HG03432 (cell line): ENCODE measurements around the gene KLHDC3.
"Not testable (repeated sequence)": the region's sequence is repeated elsewhere in the genome, so short reads cannot be mapped to it uniquely, and the experiment has no call there.

Experiments used
- ATAC-seq: cut with Tn5 transposase; IDR thresholded peaks from one replicate; pipeline ENCODE4 v1.9.1; 2021; ENCODE audit warnings: mild to moderate bottlenecking, moderate library complexity; ENCODE audit not compliant: unreplicated experiment

Gene KLHDC3

DNA sequence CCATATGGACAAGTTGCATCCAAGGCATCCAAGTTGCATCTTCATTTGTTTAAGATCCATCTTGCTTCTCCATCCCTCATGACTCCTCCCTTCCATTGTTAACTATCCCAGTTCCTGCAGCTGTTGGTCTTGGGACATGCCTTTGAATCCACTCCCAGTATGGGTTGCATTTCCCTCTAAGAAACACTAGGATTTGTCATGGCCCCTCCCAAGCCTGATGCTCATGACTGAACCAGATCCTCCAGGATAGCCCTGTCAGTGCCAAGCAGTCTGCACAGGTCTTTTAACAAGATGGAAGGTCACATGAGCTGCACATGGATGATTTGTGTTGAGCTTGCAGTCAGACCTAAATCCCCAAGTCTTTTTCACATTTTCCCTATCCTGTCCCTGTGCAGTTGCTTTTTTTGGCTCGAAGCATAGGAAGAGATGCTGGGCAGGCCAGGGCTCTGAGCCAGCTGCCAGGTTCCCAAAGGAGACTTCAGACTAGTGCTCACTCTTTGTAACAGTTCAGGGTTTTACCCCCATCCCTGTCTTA lies 25.5 kb upstream of the KLHDC3 start:
- ATAC-seq = no peak

GRCh38 chr6:42989923-42990322 lies 24.1 kb upstream of the KLHDC3 start:
- ATAC-seq = no peak

DNA sequence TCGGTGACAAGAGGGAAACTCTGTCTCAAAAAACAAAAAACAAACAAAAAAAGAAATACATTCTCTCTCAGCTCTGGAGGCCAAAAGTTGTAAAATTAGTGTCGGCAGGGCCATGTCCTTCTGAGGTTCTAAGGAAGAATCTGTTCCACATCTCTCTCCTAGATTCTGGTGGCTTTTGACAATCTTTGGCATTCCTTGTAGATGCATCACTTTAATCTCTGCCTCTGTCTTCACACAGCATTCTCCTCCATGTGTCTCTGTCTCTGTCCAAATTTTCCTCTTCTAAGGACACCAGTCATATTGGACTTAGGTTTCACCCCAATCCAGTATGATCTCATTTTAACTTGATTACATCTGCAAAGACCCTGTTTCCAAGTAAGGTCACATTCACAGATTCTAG lies 20.6 kb upstream of the KLHDC3 start:
- no peak for ATAC-seq

- ATAC-seq = no peak
Measured at GRCh38 chr6:42996513-42996912, 17.5 kb upstream of the KLHDC3 start.

DNA sequence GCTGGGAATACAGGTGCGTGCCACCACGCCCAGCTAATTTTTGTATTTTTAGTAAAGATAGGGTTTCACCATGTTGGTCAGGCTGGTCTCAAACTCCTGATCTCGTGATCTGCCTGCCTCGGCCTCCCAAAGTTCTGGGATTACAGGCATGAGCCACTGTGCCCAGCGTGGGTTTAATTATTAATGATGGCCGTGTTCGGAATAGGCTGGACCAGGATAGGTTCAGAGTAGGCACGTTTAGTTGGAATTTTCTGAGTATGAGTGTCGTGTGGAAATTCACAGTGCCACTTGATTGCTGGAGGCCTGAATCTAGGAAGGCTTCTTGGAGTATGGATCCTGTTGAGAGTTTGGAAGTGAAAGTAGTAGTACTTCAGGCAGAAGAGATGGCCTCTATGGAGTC lies 15.8 kb upstream of the KLHDC3 start:
- ATAC-seq = not testable (repeated sequence)

DNA sequence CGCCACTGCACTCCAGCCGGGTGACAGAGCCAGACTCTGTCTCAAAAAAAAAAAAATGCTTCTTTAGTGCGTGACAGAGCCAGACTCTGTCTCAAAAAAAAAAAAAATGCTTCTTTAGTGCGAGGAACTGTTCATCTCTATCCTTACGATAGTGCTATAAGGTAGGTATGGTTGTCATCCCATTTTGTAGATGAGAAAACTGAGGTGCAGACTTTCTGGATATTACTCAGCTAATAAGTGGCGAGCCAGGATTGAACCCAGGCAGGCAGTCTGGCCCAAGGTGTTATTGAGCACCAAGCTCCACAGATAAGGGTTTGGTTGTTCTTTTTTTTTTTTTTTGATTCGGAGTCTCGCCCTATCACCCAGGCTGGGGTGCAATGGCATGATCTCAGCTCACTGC lies 12.2 kb upstream of the KLHDC3 start:
- no peak for ATAC-seq

- no peak for ATAC-seq
Measured at GRCh38 chr6:43005844-43006243, 8.2 kb upstream of the KLHDC3 start.

- no peak for ATAC-seq
Measured at GRCh38 chr6:43006251-43006650, 7.8 kb upstream of the KLHDC3 start.

- no peak for ATAC-seq
Measured at GRCh38 chr6:43007126-43007525, 6.9 kb upstream of the KLHDC3 start.

- no peak for ATAC-seq
Measured at GRCh38 chr6:43009124-43009523, 4.9 kb upstream of the KLHDC3 start.

- no peak for ATAC-seq
Measured at GRCh38 chr6:43011207-43011606, 2.8 kb upstream of the KLHDC3 start.

- no peak for ATAC-seq
Measured at GRCh38 chr6:43012364-43012763, 1.7 kb upstream of the KLHDC3 start.

DNA sequence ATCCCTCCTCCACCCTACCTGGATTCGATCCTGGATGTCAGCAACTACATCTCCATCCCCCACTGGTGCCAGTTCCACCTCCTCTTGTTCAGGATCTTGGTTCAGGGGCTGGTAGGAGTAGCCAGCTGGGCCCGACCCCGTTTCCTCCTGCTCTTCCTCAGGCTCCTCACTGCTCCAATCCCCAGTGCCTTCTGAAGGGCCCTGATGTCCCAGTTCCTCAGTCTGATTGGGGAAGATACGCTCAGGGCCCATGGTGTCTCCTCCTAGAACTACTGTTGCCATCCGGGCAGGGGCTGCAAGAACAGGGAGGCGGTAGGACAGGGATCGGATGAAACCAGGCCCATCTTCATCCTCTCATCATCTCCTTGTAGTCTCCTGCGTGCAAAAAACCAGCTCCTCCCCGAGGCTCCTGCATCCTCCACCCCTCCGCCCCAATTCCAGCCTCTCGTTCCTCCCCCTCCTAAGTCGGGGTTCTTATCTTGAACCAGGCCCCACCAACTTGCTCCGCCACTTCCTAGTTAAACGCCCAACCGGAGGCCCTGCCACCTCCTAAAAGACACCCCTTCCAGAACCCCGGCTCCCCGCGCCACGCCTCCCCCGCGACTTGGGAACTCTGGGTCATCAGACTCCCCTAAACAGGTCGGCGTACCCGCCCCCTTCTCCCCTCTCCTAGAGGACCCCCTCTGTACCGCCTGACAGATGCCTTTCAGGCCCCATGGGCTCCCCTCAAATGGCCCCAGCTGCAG lies 779 bp upstream of the KLHDC3 start:
- peak; percentile 17 for ATAC-seq

- ATAC-seq = no peak
Measured at GRCh38 chr6:43014434-43014909, 423 bp downstream of the KLHDC3 start.

GRCh38 chr6:43016176-43016942 lies 2.3 kb downstream of the KLHDC3 start:
- no peak for ATAC-seq

DNA sequence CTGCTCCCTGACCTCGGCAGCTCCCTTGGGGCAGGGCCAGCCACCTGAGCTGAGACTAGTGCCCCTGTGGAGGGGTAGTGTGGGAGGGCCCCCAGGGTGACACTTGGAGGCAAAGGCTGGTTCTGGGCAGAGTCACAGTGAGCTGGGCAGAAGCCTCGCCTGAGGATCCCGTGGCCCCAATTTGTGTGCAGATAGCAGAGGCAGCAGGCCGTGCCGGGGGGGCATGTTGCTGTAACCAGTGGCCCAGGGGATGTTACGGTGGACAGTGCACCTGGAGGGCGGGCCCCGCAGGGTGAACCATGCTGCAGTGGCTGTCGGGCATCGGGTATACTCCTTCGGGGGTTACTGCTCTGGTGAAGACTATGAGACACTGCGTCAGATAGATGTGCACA lies 2.9 kb downstream of the KLHDC3 start:
- ATAC-seq = no peak

DNA sequence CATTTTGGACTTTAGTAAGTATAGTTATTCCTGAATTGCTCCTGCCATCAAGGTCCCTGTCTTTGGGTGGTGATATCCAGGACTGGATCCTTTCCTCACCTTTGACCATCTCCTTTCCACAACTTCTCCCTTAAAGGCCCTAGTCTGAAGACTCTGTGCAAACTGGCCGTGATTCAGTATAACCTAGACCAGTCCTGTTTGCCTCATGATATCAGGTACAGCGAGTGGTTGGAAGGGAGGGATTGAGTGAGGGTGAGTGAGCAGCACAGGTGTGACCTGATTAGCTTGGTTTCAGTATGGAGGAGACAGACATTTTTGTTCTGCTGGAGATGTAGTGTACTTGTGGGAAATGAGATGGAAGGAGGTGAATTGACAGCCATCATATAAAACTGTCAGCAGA lies 5.1 kb downstream of the KLHDC3 start:
- ATAC-seq = no peak

DNA sequence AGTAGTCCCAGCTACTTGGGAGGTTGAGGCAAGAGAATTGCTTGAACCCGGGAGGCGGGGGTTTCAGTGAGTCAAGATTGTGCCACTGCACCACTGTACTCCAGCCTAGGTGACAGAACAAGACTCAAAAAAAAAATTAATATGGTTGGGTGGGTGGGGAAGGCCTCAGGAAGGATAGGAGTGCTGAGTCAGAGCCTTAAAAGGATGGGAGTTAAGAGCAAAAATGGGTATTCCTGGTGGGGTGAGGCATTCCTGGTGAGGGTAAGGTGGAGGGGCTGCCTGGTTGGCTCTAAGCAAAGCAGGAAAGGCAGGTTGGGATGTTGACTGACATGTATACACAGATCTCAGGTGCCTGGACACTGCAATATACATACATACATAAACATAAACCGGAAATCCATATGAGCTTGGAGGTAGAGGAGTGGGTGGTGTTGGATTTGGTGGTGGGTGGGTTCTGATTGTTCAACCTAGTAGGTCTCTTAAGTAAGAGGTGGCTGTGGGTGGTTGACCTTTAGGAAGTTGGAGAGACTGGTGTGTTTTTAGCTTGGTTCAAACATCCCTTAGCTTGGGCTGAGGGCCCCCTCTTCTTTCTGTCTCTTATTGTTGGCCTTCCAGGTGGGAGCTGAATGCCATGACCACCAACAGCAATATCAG lies 6.1 kb downstream of the KLHDC3 start:
- no peak for ATAC-seq

- no peak for ATAC-seq
Measured at GRCh38 chr6:43020847-43021246, 6.8 kb downstream of the KLHDC3 start.

GRCh38 chr6:43021270-43022047 lies 7.4 kb downstream of the KLHDC3 start, which contains the start of gene RRP36:
RRP36 (plus strand) TSS chr6:43021623; CDS start chr6:43021655, 32 bp downstream.
- ATAC-seq = peak; percentile 78

DNA sequence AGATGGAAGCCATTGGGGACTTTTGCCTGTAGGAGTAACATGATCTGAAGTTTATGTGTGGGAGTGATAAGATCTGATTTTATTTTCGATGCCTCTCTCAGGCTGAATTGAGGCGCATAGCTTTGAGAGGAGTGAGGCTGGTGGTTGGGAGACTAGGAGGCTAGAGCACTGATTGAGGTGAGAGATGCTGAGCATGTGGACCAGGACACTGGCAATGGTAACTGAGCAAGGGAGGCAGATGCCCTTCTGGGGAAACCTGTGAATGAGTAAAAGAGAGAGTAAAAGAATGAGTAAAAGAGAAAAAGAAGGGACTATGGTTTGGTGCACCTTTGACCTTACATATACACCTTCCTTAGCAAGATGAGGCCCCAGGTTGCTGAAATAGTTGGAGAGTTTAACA lies 10.4 kb downstream of the KLHDC3 start:
- no peak for ATAC-seq
